Measurements from ENCODE around the gene SAP30BP.

DNA sequence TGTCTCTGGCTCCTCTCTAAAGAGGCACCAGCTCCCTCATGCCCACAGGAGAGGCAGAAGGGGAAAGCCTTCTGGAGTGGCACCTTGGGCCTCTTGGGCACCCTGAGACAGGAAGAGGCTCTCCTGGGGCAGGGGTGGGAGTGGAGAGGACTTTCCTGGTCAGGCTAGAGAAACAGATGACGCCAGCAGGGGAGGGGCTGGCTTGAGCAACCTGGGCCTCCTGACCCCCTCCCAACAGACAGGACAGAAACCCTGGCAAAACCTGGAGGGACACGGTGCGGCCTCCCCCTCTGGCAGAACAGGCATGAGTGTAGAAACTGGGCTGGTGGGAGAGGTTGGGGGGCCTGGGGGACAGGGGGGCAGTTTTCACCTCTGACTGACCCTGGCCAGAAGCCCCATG is 27.8 kb upstream of the SAP30BP start:
- TF ChIP-seq, protein P1, sequence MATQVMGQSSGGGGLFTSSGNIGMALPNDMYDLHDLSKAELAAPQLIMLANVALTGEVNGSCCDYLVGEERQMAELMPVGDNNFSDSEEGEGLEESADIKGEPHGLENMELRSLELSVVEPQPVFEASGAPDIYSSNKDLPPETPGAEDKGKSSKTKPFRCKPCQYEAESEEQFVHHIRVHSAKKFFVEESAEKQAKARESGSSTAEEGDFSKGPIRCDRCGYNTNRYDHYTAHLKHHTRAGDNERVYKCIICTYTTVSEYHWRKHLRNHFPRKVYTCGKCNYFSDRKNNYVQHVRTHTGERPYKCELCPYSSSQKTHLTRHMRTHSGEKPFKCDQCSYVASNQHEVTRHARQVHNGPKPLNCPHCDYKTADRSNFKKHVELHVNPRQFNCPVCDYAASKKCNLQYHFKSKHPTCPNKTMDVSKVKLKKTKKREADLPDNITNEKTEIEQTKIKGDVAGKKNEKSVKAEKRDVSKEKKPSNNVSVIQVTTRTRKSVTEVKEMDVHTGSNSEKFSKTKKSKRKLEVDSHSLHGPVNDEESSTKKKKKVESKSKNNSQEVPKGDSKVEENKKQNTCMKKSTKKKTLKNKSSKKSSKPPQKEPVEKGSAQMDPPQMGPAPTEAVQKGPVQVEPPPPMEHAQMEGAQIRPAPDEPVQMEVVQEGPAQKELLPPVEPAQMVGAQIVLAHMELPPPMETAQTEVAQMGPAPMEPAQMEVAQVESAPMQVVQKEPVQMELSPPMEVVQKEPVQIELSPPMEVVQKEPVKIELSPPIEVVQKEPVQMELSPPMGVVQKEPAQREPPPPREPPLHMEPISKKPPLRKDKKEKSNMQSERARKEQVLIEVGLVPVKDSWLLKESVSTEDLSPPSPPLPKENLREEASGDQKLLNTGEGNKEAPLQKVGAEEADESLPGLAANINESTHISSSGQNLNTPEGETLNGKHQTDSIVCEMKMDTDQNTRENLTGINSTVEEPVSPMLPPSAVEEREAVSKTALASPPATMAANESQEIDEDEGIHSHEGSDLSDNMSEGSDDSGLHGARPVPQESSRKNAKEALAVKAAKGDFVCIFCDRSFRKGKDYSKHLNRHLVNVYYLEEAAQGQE (IDR thresholded peaks at IDR 0.05; ENCODE audit: unreplicated experiment), result no peak
- no peak for TF ChIP-seq POLR2AphosphoS5 (IDR thresholded peaks at IDR 0.05; ENCODE audit: low read depth)
- TF ChIP-seq, protein P2, sequence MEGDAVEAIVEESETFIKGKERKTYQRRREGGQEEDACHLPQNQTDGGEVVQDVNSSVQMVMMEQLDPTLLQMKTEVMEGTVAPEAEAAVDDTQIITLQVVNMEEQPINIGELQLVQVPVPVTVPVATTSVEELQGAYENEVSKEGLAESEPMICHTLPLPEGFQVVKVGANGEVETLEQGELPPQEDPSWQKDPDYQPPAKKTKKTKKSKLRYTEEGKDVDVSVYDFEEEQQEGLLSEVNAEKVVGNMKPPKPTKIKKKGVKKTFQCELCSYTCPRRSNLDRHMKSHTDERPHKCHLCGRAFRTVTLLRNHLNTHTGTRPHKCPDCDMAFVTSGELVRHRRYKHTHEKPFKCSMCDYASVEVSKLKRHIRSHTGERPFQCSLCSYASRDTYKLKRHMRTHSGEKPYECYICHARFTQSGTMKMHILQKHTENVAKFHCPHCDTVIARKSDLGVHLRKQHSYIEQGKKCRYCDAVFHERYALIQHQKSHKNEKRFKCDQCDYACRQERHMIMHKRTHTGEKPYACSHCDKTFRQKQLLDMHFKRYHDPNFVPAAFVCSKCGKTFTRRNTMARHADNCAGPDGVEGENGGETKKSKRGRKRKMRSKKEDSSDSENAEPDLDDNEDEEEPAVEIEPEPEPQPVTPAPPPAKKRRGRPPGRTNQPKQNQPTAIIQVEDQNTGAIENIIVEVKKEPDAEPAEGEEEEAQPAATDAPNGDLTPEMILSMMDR (conservative IDR thresholded peaks at IDR 0.05; ENCODE audit: low read depth in 2 of 2), result no peak
- TF ChIP-seq STAT1 (IDR thresholded peaks at IDR 0.05; ENCODE audit: unreplicated experiment), result no peak
- no peak for TF ChIP-seq ZNF114 (CRISPR knock-in tag; IDR thresholded peaks at IDR 0.05)
- no peak for TF ChIP-seq EZH2 (IDR thresholded peaks at IDR 0.05; ENCODE audit: low read depth, unreplicated experiment)
- TF ChIP-seq, protein P3, sequence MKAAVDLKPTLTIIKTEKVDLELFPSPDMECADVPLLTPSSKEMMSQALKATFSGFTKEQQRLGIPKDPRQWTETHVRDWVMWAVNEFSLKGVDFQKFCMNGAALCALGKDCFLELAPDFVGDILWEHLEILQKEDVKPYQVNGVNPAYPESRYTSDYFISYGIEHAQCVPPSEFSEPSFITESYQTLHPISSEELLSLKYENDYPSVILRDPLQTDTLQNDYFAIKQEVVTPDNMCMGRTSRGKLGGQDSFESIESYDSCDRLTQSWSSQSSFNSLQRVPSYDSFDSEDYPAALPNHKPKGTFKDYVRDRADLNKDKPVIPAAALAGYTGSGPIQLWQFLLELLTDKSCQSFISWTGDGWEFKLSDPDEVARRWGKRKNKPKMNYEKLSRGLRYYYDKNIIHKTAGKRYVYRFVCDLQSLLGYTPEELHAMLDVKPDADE (IDR thresholded peaks at IDR 0.05), result no peak
- no peak for TF ChIP-seq EZH2phosphoT487 (IDR thresholded peaks at IDR 0.05; ENCODE audit: unreplicated experiment)
- TF ChIP-seq, protein P4, sequence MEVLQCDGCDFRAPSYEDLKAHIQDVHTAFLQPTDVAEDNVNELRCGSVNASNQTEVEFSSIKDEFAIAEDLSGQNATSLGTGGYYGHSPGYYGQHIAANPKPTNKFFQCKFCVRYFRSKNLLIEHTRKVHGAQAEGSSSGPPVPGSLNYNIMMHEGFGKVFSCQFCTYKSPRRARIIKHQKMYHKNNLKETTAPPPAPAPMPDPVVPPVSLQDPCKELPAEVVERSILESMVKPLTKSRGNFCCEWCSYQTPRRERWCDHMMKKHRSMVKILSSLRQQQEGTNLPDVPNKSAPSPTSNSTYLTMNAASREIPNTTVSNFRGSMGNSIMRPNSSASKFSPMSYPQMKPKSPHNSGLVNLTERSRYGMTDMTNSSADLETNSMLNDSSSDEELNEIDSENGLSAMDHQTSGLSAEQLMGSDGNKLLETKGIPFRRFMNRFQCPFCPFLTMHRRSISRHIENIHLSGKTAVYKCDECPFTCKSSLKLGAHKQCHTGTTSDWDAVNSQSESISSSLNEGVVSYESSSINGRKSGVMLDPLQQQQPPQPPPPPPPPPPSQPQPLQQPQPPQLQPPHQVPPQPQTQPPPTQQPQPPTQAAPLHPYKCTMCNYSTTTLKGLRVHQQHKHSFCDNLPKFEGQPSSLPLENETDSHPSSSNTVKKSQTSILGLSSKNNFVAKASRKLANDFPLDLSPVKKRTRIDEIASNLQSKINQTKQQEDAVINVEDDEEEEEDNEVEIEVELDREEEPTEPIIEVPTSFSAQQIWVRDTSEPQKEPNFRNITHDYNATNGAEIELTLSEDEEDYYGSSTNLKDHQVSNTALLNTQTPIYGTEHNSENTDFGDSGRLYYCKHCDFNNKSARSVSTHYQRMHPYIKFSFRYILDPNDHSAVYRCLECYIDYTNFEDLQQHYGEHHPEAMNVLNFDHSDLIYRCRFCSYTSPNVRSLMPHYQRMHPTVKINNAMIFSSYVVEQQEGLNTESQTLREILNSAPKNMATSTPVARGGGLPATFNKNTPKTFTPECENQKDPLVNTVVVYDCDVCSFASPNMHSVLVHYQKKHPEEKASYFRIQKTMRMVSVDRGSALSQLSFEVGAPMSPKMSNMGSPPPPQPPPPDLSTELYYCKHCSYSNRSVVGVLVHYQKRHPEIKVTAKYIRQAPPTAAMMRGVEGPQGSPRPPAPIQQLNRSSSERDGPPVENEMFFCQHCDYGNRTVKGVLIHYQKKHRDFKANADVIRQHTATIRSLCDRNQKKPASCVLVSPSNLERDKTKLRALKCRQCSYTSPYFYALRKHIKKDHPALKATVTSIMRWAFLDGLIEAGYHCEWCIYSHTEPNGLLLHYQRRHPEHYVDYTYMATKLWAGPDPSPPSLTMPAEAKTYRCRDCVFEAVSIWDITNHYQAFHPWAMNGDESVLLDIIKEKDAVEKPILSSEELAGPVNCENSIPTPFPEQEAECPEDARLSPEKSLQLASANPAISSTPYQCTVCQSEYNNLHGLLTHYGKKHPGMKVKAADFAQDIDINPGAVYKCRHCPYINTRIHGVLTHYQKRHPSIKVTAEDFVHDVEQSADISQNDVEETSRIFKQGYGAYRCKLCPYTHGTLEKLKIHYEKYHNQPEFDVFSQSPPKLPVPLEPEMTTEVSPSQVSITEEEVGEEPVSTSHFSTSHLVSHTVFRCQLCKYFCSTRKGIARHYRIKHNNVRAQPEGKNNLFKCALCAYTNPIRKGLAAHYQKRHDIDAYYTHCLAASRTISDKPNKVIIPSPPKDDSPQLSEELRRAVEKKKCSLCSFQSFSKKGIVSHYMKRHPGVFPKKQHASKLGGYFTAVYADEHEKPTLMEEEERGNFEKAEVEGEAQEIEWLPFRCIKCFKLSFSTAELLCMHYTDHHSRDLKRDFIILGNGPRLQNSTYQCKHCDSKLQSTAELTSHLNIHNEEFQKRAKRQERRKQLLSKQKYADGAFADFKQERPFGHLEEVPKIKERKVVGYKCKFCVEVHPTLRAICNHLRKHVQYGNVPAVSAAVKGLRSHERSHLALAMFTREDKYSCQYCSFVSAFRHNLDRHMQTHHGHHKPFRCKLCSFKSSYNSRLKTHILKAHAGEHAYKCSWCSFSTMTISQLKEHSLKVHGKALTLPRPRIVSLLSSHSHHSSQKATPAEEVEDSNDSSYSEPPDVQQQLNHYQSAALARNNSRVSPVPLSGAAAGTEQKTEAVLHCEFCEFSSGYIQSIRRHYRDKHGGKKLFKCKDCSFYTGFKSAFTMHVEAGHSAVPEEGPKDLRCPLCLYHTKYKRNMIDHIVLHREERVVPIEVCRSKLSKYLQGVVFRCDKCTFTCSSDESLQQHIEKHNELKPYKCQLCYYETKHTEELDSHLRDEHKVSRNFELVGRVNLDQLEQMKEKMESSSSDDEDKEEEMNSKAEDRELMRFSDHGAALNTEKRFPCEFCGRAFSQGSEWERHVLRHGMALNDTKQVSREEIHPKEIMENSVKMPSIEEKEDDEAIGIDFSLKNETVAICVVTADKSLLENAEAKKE (CRISPR knock-in tag; IDR thresholded peaks at IDR 0.05), result no peak
- no peak for TF ChIP-seq CREB1 (CRISPR knock-in tag; IDR thresholded peaks at IDR 0.05; ENCODE audit: low read depth)
- TF ChIP-seq JUNB (IDR thresholded peaks at IDR 0.05; ENCODE audit: unreplicated experiment), result no peak
- TF ChIP-seq ZNF331 (CRISPR knock-in tag; IDR thresholded peaks at IDR 0.05; ENCODE audit: low read depth), result no peak

All from GM23338 (cell line).